Head of caudate nucleus (tissue), 42 donors: ENCODE results near the gene SLC28A2.
A peak's percentile ranks its signal among the peaks of the same experiment; 100 is the strongest.
"Not testable (repeated sequence)": the region's sequence is repeated elsewhere in the genome, so short reads cannot be mapped to it uniquely, and the experiment has no call there.

Experiments
- DNase-seq, 42 donors: peaks; one replicate each; pipeline versions ENCODE4 v3.0.0 to v3.0.0-alpha.2; 2020 to 2021; ENCODE audit warnings: mixed read lengths in 7 of 42
- intact Hi-C: fragments of 100-400 bp; cut with DNase I; formaldehyde crosslinking; loops from one replicate; pipeline ENCODE4 v1.15.0; 2022

Gene SLC28A2

DNA sequence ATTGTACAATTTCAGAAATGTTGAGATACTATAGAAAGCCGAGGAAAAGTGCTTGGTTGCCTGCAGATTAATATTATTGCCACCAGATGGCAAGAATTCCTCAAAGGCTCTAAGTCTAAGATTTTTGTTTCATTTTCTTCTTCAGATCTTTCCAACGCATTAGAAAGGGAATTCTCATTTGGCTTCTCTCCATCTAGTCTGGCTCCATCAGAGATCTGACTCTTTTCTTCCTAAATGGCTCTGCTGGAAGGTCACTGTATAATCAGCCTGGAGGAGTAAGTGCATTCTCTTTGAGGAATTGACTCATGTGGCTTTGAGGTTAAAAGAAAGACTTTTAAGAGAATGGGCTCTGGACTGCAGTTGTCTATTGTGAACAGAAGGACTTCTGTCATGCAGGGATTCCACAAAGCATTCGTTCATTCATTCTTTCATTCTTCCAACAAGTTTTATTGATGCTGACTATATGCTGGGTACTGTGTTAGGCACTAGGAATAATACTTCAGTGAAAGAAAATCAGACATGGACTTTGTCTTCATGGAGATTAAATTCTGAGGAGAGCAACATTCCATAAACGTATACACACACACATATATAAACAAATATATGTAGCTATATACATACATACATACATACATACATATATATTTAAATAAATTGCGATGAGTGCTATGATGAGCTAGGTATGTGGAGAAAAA lies 55.3 kb downstream of the SLC28A2 start:
- DNase-seq: peak in 5 of 42 donors; percentile 25 to 47 (median 41)
- intact Hi-C loops: loop anchor here (2.0 to 5.0 kb wide), 2 partner anchors 29 to 90 kb away; no protein-coding TSS in a partner anchor

DNA sequence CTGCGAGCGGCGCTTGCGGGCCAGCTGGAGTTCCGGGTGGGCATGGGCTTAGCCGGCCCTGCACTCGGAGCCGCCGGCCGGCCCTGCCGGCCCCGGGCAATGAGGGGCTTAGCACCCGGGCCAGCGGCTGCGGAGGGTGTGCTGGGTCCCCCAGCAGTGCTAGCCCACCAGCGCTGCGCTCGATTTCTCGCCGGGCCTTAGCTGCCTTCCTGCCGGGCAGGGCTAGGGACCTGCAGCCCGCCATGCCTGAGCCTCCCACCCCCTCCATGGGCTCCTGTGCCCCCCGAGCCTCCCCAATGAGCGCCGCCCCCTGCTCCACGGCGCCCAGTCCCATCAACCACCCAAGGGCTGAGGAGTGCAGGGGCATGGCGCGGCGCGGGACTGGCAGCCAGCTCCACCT lies 62.1 kb downstream of the SLC28A2 start:
- DNase-seq, intact Hi-C loops: not testable (repeated sequence)

DNA sequence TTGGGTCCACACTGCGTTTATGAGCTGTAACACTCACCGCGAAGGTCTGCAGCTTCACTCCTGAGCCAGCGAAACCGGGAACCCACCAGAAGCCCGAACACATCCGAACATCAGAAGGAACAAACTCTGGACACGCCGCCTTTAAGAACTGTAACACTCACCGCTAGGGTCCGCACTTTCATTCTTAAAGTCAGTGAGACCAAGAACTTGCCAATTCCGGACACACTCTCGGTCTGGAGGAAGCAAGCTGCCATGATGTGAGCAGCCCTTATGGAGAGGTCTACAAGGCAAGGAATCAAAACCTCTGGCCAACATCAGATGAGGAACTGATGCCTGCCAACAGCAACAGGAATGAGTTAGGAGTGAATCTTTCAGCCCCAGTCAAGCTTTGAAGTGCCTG lies 62.9 kb downstream of the SLC28A2 start:
- intact Hi-C loops: no loop called here
- peak in 23 of 42 donors; percentile 8 to 68 (median 32) for DNase-seq

DNA sequence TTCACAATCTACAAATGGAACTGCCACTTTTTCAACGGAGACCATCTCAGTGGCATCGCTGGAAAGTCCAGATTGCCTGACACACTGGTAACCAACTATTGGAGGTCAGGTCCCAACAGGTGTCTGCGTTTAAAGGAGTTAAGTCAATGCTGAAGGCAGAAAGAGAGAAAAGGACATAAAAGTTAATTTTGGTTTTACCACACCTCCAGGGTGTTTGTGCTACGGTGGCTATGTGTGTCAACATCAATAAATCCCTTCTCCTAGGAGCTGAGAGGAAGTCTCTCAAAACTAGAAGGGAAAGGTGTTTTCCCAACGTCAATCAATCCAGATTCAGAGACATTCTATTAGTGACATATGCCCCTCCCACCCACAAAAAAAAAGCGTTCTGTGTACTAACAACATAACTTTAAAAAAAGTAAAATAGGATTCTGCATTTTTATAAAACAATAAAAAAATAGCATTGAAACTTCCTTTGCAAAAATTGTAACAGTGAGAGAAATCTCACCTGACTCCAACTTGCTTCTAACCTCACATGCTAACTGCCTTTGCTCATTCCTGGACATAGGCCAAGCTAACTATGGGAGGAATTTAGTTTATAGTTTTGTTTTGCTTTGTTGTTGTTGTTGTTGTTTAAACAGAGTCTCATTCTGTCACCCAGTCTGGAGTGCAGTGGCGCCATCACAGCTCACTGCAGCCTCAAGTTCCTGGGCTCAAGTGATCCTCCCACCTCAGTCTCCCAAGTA lies 67.6 kb downstream of the SLC28A2 start:
- intact Hi-C loops: no loop called here
- no peak for DNase-seq

DNA sequence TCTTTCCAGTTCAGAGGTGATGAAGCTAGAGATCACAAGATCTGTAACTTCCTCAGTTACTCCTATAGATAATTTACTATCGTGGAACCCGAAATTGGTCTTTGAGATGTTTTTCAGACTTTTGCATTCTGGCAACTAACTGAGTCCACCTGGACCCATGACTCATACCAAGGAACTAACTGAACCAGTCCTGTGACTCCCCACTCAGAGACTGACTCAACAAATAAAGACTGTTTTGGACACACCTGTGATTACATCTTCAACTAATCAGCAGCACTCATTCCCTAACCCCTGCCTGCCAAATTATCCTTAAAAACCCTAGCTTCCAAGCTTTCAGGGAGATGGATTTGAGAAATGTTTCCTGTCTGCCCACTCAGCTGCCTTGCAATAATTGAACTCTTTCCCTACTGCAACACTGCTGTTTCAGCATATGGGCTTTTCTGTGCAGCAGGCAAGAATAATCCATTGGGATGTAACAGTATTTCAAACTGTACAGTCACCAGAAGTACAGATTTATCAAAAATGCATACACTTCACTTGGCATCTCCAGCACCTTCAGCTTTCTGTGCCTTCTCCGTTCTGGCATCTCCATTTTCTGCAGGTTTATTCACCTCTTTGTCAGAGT lies 68.7 kb downstream of the SLC28A2 start:
- intact Hi-C loops: no loop called here
- peak in 3 of 42 donors; percentile 21 to 38 (median 27) for DNase-seq

DNA sequence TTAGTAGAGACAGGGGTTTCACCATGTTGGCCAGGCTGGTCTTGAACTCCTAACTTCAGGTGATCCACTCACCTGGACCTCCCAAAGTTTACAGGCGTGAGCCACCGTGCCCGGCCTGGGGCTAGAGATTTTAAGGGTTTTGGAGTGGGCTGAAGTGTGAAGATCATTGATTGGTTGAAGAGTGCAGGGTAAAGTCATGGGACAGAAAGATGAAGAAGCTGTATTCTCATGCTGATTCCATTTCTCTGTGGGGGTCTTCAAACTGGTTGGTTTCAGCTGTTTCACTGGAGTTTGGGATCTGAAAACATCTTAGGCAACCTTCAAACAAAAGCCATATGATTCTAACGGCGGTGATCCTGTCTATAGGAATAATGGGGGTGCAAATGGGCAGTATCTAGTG lies 74.2 kb downstream of the SLC28A2 start:
- DNase-seq: no peak
- intact Hi-C loops: loop anchor here (5.0 kb wide), 1 partner anchor 41 kb away; no protein-coding TSS in a partner anchor

DNA sequence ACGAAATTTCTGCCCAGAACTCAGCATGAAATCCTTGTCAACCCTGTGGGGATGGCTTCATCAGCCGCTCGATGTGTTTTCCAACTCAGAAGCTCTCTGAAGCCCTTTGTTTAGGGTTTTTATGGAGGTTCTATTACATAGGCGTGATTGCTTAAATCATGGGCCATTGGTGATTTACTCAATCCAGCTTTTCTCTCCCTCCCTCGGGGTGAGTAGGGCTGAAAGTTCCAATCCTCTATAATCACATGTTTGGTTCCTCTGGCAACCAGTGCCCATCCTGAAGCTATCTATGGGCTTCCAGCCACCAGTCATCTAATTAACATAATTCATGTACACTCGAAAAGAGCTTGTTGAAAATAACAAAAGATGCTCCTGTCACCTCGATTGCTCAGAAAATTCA lies 74.7 kb downstream of the SLC28A2 start:
- DNase-seq: peak in 20 of 42 donors; percentile 10 to 77 (median 39)
- intact Hi-C loops: loop anchor here (5.0 kb wide), 1 partner anchor 41 kb away; no protein-coding TSS in a partner anchor
